OCI-LY1 (cell line): ENCODE data around the gene RHPN2.

Experiments
- CTCF ChIP-seq: fragments of 200-600 bp; sonication (generic), shearing (Covaris generic); IDR thresholded peaks from 2 replicates; pipeline ENCODE4 v1.5.1; 2017; ENCODE audit warnings: mild to moderate bottlenecking, antibody characterized with exemption, low read length, moderate library complexity, mixed read lengths
- EZH2 ChIP-seq: fragments of 200-600 bp; sonication (generic), shearing (Covaris generic); IDR thresholded peaks from 2 replicates; pipeline ENCODE4 v1.8.0; 2017; ENCODE audit warnings: borderline replicate concordance, mixed run types, mild to moderate bottlenecking, antibody characterized with exemption, low read length, moderate library complexity, mixed read lengths

DNA sequence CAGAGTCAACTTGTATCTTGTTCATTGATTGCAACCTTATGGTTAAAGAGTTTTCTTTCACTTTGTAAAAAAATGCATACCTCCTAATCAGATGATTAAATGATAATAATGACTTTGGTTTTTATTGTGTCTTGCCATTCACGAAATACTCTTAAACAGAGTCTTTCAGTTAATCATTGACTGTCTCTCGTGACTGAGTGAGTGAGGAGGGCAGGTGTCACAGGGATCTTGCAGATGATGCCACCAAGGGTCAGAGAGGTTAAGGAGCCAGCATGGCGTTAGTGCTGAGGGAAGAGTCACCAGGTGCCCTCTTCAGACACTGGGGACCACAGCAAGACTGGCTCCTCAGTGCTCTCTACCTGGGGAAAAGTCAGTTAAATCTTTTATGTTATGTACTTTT, 24.3 kb upstream of the RHPN2 start:
- TF ChIP-seq CTCF (no peak), EZH2 (no peak)
